ENCODE measurements around the gene SEMA5A. TPM values are rescaled to one million over a fixed set of nuclear protein-coding genes. Genes with fewer than 3 reads are reported as not detected.

Gene SEMA5A
- polyA plus RNA-seq, 3 donors = not detected

GRCh38 chr5:9282211-9282610, 263.7 kb downstream of the SEMA5A start:
- no peak overlapping the region for H3K4me3 ChIP-seq (replicated peaks in 1 of 3; ENCODE audit: low read depth in 2 of 3, low read length in 3 of 3)
- intact Hi-C loops (cut with micrococcal nuclease) = no loop called here
- Mint-ChIP-seq H3K4me1 (no peaks in the 10 kb centered on the region), H3K9me3 (peaks cover 0 to 6% (median 2%) of the 10 kb centered on the region in 7 donors), H3K27me3 (ENCODE audit: low read depth in 3 of 3) (peaks cover 0 to 5% (median 0%) of the 10 kb centered on the region in 3 donors), H3K27ac (no peak overlapping the region), H3K36me3 (no peaks in the 10 kb centered on the region), H3K4me3 (no peak overlapping the region)
- H3K4me2 ChIP-seq (replicated peaks; ENCODE audit: extremely low read depth, low read length, poor library complexity, severe bottlenecking) = no peak overlapping the region
- no CpG with 5 or more reads among the region's 3 CpGs for WGBS (ENCODE audit: insufficient coverage)
- no peak for TF ChIP-seq CTCF (IDR thresholded peaks at IDR 0.05)
- H3K27ac ChIP-seq (ENCODE audit: low read depth in 1 of 2, low read length in 2 of 2) = no peak overlapping the region
- H3K79me2 ChIP-seq (ENCODE audit: insufficient read depth, low read length) = no peaks in the 10 kb centered on the region
- no peaks in the 10 kb centered on the region for H3K4me1 ChIP-seq (ENCODE audit: control insufficient read depth in 1 of 2, insufficient read depth in 2 of 2, low read length in 2 of 2)
- peaks cover 0 to 7% of the 10 kb centered on the region in 2 donors for H3K9me3 ChIP-seq (replicated peaks in 1 of 2; ENCODE audit: control insufficient read depth in 1 of 2, insufficient read depth in 1 of 2, low read length in 2 of 2)
- H2AFZ ChIP-seq (ENCODE audit: insufficient read depth, low read depth, low read length, poor library complexity, severe bottlenecking) = no peak overlapping the region
- no peak for DNase-seq
- no peak overlapping the region for H3K9ac ChIP-seq (ENCODE audit: insufficient read depth, low read length, poor library complexity, severe bottlenecking)
- no peaks in the 10 kb centered on the region for H3K27me3 ChIP-seq (ENCODE audit: control insufficient read depth in 2 of 2, insufficient read depth in 2 of 2, low read length in 2 of 2)
- H4K20me1 ChIP-seq (ENCODE audit: insufficient read depth, low read length) = no peaks in the 10 kb centered on the region
- no peaks in the 10 kb centered on the region for H3K36me3 ChIP-seq (replicated peaks in 1 of 2; ENCODE audit: control insufficient read depth in 1 of 2, insufficient read depth in 2 of 2, low read length in 2 of 2)

GRCh38 chr5:9279774-9280173, 266.1 kb downstream of the SEMA5A start:
- Histone ChIP-seq H3K9me3 (replicated peaks in 1 of 2; ENCODE audit: control insufficient read depth in 1 of 2, insufficient read depth in 1 of 2, low read length in 2 of 2) (peaks cover 0 to 7% of the 10 kb centered on the region in 2 donors), H3K9ac (ENCODE audit: insufficient read depth, low read length, poor library complexity, severe bottlenecking) (no peak overlapping the region), H3K4me3 (replicated peaks in 1 of 3; ENCODE audit: low read depth in 2 of 3, low read length in 3 of 3) (no peak overlapping the region), H3K36me3 (replicated peaks in 1 of 2; ENCODE audit: control insufficient read depth in 1 of 2, insufficient read depth in 2 of 2, low read length in 2 of 2) (no peaks in the 10 kb centered on the region), H4K20me1 (ENCODE audit: insufficient read depth, low read length) (no peaks in the 10 kb centered on the region), H3K4me1 (ENCODE audit: control insufficient read depth in 1 of 2, insufficient read depth in 2 of 2, low read length in 2 of 2) (no peaks in the 10 kb centered on the region), H3K4me2 (replicated peaks; ENCODE audit: extremely low read depth, low read length, poor library complexity, severe bottlenecking) (no peak overlapping the region), H3K79me2 (ENCODE audit: insufficient read depth, low read length) (no peaks in the 10 kb centered on the region), H2AFZ (ENCODE audit: insufficient read depth, low read depth, low read length, poor library complexity, severe bottlenecking) (no peak overlapping the region), H3K27me3 (ENCODE audit: control insufficient read depth in 2 of 2, insufficient read depth in 2 of 2, low read length in 2 of 2) (no peaks in the 10 kb centered on the region), H3K27ac (ENCODE audit: low read depth in 1 of 2, low read length in 2 of 2) (no peak overlapping the region)
- intact Hi-C loops (cut with micrococcal nuclease) = no loop called here
- Mint-ChIP-seq H3K4me1 (no peaks in the 10 kb centered on the region), H3K36me3 (no peaks in the 10 kb centered on the region), H3K4me3 (no peak overlapping the region), H3K27ac (no peak overlapping the region), H3K27me3 (ENCODE audit: low read depth in 3 of 3) (peaks cover 0 to 5% (median 0%) of the 10 kb centered on the region in 3 donors), H3K9me3 (peaks cover 0 to 8% (median 3%) of the 10 kb centered on the region in 7 donors)
- DNase-seq = no peak
- TF ChIP-seq CTCF (IDR thresholded peaks at IDR 0.05) = no peak
- WGBS (ENCODE audit: insufficient coverage) = no CpG with 5 or more reads among the region's 1 CpG
